Activated T-cell treated with anti-CD3 and anti-CD28 coated beads, Interleukin-2, amount 50 U/mL, for 48 hours (primary cell): ENCODE results near the gene LDHAL6B.

ENCODE experiments used
- DNase-seq, 2 experiments: peaks; one replicate each; pipeline ENCODE4 v3.0.0-alpha.2; 2020

The LDHAL6B gene

DNA sequence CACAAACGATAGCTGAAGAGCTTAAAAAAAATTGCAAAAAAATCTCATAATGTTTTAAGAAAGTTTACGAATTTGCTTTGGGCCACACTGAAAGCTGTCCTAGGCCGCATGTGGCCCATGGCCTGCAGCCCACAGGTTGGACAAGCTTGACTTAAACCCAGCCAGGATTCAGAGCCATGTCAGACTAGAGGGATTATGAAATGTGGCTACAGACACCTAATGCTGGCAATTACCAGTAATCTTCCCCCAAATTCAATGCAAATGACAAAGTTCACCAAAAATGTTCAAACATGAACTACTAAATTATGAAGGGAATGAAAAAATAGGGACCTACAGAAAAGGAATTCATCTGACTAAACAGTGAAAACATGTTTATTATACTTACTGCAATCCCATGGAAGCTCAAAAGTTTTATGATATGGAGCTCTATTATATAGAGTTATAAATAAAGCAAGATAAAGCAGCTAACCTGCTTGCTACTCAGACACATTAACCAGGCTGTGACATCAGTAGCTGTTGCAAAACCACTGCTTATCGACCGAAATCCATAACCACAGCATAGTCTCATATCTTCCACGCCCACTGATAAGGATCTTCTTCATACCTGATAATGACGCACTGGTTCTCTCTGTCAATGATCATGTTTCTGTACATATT, 49.2 kb downstream of the LDHAL6B start:
- no peak for DNase-seq

DNA sequence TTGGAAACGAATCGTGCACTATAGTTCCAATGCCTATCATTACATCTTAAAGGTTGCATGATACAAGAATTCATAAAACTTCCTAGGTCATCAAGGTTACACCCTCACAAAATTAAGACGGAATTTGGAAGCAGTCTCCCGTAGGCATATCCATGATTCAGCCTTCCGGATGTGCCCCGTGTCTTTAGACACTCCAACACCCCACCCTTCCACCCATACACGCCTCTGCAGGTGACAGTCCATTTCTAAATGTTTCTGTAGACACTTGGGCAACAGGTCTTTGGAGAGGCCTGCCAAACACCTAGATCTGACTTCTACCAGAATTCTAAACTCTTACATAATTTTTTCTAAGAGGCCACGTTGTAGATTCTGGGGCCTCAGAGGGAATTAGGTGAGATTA, 49.8 kb downstream of the LDHAL6B start:
- no peak for DNase-seq

DNA sequence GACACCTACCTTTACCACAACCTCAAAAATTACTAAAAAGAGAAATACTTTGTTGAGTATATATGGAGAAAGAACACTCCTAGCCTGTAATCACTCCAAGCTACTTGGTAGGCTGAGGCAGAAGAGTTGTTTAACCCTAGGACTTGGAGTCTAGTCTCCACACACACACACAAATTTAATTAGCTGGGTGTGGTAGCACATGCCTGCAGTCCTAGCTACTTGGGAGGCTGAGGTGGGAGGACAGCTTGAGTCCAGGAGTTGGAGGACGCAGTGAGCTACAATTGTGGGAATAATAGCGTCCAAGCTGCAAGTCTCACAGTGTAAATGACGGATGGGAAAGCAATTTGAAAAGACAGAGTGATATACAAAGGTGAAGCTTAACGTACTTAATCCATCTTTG, 50.5 kb downstream of the LDHAL6B start:
- no peak for DNase-seq
